Neural cell (in vitro differentiated cells): ENCODE data around the gene PHPT1. TPM values are rescaled to one million over a fixed set of nuclear protein-coding genes. Genes with fewer than 3 reads are reported as not detected.

Source experiments
- H2AFZ ChIP-seq: fragments of 200-600, 300-800 bp; sonication (generic), shearing (Covaris generic); 2 replicates; pipeline ENCODE4 v1.6.0; 2014; ENCODE audit warnings: low read depth, mild to moderate bottlenecking, antibody characterized with exemption, low read length, moderate library complexity
- H3F3A ChIP-seq: fragments of 200-600 bp; shearing (Covaris generic); 2 replicates; pipeline ENCODE4 v1.6.1; 2016; ENCODE audit warnings: mild to moderate bottlenecking, moderate library complexity, mixed read lengths, antibody characterized with exemption, low read length; ENCODE audit not compliant: insufficient read depth, poor library complexity, severe bottlenecking
- H3K27ac ChIP-seq: fragments of 200-600, 300-800 bp; sonication (generic), shearing (Covaris generic); 2 replicates; pipeline ENCODE4 v1.5.1; 2014; ENCODE audit warnings: mild to moderate bottlenecking, low read length, moderate library complexity
- H3K27me3 ChIP-seq: fragments of 300-800, 200-600 bp; sonication (generic), shearing (Covaris generic); 2 replicates; pipeline ENCODE4 v1.6.0; 2014; ENCODE audit warnings: mild to moderate bottlenecking, low read depth, low read length, moderate library complexity; ENCODE audit not compliant: insufficient read depth
- H3K36me3 ChIP-seq: fragments of 300-800, 200-600 bp; sonication (generic), shearing (Covaris generic); 2 replicates; pipeline ENCODE4 v1.5.1; 2014; ENCODE audit warnings: mild to moderate bottlenecking, antibody characterized with exemption, low read length, moderate library complexity; ENCODE audit not compliant: insufficient read depth
- H3K4me2 ChIP-seq: fragments of 300-800, 200-600 bp; sonication (generic), shearing (Covaris generic); 2 replicates; pipeline ENCODE4 v1.6.0; 2014; ENCODE audit warnings: mild to moderate bottlenecking, low read length
- H3K4me3 ChIP-seq: fragments of 300-800, 200-600 bp; sonication (generic), shearing (Covaris generic); 2 replicates; pipeline ENCODE4 v1.5.1; 2014; ENCODE audit warnings: mild to moderate bottlenecking, low read length, moderate library complexity
- H3K79me2 ChIP-seq: fragments of 200-600 bp; shearing (Covaris generic); replicated peaks from 2 replicates; pipeline ENCODE4 v1.6.0; 2014; ENCODE audit warnings: mild to moderate bottlenecking, low read length, moderate library complexity; ENCODE audit not compliant: insufficient read depth
- H3K9ac ChIP-seq: fragments of 300-800, 200-600 bp; sonication (generic), shearing (Covaris generic); 2 replicates; pipeline ENCODE4 v1.6.1; 2016; ENCODE audit warnings: mild to moderate bottlenecking, low read length, mixed read lengths
- H3K9me2 ChIP-seq: fragments of 200-600 bp; shearing (Covaris generic); 2 replicates; pipeline ENCODE4 v1.6.1; 2016; ENCODE audit warnings: mild to moderate bottlenecking, low read length, mixed read lengths; ENCODE audit not compliant: insufficient read depth
- H3K9me3 ChIP-seq: fragments of 200-600, 300-800 bp; sonication (generic), shearing (Covaris generic); 2 replicates; pipeline ENCODE4 v1.6.1; 2016; ENCODE audit warnings: mild to moderate bottlenecking, mixed run types, low read length, moderate library complexity, mixed read lengths
- H4K20me1 ChIP-seq: fragments of 200-600 bp; shearing (Covaris generic); 2 replicates; pipeline ENCODE4 v1.6.1; 2016; ENCODE audit warnings: mild to moderate bottlenecking, mixed run types; ENCODE audit not compliant: insufficient read depth
- CTCF ChIP-seq: fragments of 450-650 bp; IDR thresholded peaks from 2 replicates; pipeline ENCODE4 v1.5.1; 2014; ENCODE audit warnings: antibody characterized with exemption, mild to moderate bottlenecking, moderate library complexity; ENCODE audit not compliant: poor library complexity, severe bottlenecking
- EP300 ChIP-seq: fragments of 450-650 bp; conservative IDR thresholded peaks from 2 replicates; pipeline ENCODE4 v1.6.1; 2014; ENCODE audit warnings: antibody characterized with exemption, mild to moderate bottlenecking, moderate library complexity; ENCODE audit not compliant: poor library complexity, severe bottlenecking
- EZH2 ChIP-seq: fragments of 200-600, 300-800 bp; shearing (Covaris generic), sonication (generic); IDR thresholded peaks from 2 replicates; pipeline ENCODE4 v1.6.1; 2014; ENCODE audit warnings: antibody characterized with exemption, low read length, borderline replicate concordance, mild to moderate bottlenecking; ENCODE audit not compliant: insufficient read depth, poor library complexity, severe bottlenecking
- MXI1 ChIP-seq: fragments of 450-650 bp; conservative IDR thresholded peaks from 2 replicates; pipeline ENCODE4 v1.6.1; 2014; ENCODE audit warnings: antibody characterized with exemption, mild to moderate bottlenecking; ENCODE audit not compliant: poor library complexity, severe bottlenecking
- POLR2AphosphoS5 ChIP-seq: IDR thresholded peaks from 2 replicates; pipeline ENCODE4 v1.6.1; 2012
- RAD21 ChIP-seq: fragments of 450-650 bp; conservative IDR thresholded peaks from 2 replicates; pipeline ENCODE4 v1.6.1; 2014; ENCODE audit warnings: antibody characterized with exemption, mild to moderate bottlenecking, moderate library complexity
- REST ChIP-seq: IDR thresholded peaks from 2 replicates; pipeline ENCODE4 v1.6.1; 2012; ENCODE audit warnings: borderline replicate concordance
- SMC3 ChIP-seq: fragments of 450-650 bp; conservative IDR thresholded peaks from 2 replicates; pipeline ENCODE4 v1.6.1; 2014; ENCODE audit warnings: antibody characterized with exemption, mild to moderate bottlenecking, moderate library complexity; ENCODE audit not compliant: poor library complexity
- TAF1 ChIP-seq: IDR thresholded peaks from 2 replicates; pipeline ENCODE4 v1.6.1; 2012; ENCODE audit warnings: low read depth
- polyA plus RNA-seq: library from polyadenylated mRNA; depleted of rRNA; stranded (reverse); fragments of >200 nt; gene quantifications from 2 replicates; pipeline ENCODE4 v1.2.3, GENCODE V29; 2014

The PHPT1 gene
- polyA plus RNA-seq, 1 donor from 2014 or later: 279 TPM

GRCh38 chr9:136848393-136849037, 694 bp upstream of the PHPT1 start:
- TF ChIP-seq REST (no peak), EP300 (no peak), POLR2AphosphoS5 (no peak), RAD21 (no peak), EZH2 (no peak), CTCF (no peak), SMC3 (no peak)
- Histone ChIP-seq H3K9me2 (no peaks in the 10 kb centered on the region), H2AFZ (no peak overlapping the region), H3K79me2 (no peaks in the 10 kb centered on the region), H3K4me3 (peak overlapping the region; percentile 86), H3K36me3 (no peaks in the 10 kb centered on the region), H3K4me2 (peak overlapping the region; percentile 55), H3F3A (no peaks in the 10 kb centered on the region), H3K27ac (peak overlapping the region; percentile 81), H3K9me3 (no peaks in the 10 kb centered on the region), H4K20me1 (no peaks in the 10 kb centered on the region), H3K27me3 (no peaks in the 10 kb centered on the region), H3K9ac (peak overlapping the region; percentile 68)

GRCh38 chr9:136849960-136850865, 1.0 kb downstream of the PHPT1 start:
- peak overlapping the region; percentile 86 for H3K4me3 ChIP-seq
- no peaks in the 10 kb centered on the region for H3F3A ChIP-seq
- no peaks in the 10 kb centered on the region for H3K79me2 ChIP-seq
- no peaks in the 10 kb centered on the region for H3K9me2 ChIP-seq
- TF ChIP-seq EP300 (no peak), TAF1 (no peak), EZH2 (no peak), REST (no peak), SMC3 (no peak), CTCF (no peak), RAD21 (no peak), POLR2AphosphoS5 (no peak), MXI1 (no peak)
- no peak overlapping the region for H2AFZ ChIP-seq
- no peaks in the 10 kb centered on the region for H3K9me3 ChIP-seq
- no peaks in the 10 kb centered on the region for H3K27me3 ChIP-seq
- peak overlapping the region; percentile 57 for H3K4me2 ChIP-seq
- no peaks in the 10 kb centered on the region for H4K20me1 ChIP-seq
- H3K9ac ChIP-seq: peak overlapping the region; percentile 78
- no peaks in the 10 kb centered on the region for H3K36me3 ChIP-seq
- peak overlapping the region; percentile 81 for H3K27ac ChIP-seq
